ENCODE results near the gene ROS1.
"Not testable (repeated sequence)": the region's sequence is repeated elsewhere in the genome, so short reads cannot be mapped to it uniquely, and the experiment has no call there.

Gene ROS1

DNA sequence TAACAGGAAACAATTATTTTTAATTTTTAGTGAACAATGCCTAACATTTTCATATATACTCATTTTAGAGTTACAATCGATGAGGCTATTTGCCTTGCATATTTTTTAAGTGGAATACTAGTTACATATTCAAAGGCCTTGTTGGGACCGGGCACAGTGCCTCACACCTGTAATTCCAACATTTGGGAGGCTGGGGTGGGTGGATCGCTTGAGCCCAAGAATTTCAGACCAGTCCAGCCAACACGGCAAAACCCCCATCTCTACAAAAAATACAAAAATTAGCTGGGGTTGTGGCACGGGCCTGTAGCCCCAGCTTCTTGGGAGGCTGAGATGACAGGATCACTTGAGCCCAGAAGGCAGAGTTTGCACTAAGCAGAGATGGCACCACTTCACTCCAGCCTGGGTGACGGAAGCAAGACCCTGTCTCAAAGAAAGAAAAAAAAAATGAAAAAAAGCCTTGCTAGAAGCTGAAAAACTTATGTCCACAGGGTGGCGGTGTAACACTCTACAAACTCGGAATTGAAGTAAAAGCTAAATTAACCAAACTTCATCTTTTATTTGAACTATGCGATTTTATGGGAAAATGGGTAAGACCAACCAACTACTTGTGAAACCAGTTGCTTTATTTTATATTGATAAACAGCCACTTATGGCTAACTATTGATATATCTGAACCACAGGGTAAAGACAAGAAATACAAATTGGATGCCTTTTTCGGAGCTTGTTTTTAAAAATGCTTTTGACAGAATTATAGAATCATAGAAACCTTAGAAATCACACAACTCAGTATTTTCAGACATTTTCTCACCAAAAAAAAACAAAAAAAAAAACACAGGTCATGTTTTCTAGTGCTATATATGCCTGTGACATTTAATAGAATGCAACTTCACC lies 24.1 kb upstream of the ROS1 start:
- no peak overlapping the region for H3K27ac Mint-ChIP-seq
- peaks cover 44% of the 10 kb centered on the region for H3K27me3 Mint-ChIP-seq
- H3K4me3 Mint-ChIP-seq, result no peak overlapping the region
- no peaks in the 10 kb centered on the region for H3K9me3 Mint-ChIP-seq
- no peaks in the 10 kb centered on the region for H3K4me1 Mint-ChIP-seq (ENCODE audit: low read depth)
- H3K36me3 Mint-ChIP-seq (ENCODE audit: low read depth), result no peaks in the 10 kb centered on the region

DNA sequence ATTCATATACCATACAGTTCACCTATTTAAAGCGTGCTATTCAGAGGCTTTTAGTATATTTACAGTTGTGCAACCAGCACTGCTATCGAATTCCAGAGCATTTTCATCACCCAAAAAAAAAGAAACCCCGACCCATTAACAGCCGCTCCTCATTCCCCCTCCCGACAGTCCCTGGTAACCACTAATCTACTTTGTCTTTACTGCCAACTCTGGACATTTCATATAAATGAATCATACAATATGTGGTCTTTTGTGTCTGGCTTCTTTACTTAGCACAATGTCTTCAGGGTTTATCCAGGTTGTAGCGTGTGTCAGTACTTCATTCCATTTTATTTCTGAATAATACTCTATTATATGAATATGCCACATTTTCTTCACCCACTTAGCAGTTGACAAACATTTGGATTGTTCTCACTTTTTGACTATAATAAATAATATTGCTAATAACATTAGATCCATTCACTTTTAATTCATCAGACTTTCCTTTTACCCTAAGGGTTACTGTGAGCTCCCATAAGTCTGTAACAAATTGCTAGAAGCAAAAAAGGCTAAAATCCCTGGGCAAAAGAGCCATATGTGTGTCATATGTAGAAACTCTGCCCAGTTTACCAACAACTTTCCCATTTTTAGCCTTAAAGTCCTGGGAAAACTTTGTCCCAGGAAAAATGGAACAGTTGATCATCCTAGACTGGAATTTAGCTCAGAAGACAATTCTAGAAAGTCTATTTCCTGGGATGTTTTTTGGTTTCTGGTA lies 23.2 kb upstream of the ROS1 start:
- Mint-ChIP-seq H3K4me3 (no peak overlapping the region), H3K27me3 (peaks cover 44% of the 10 kb centered on the region), H3K9me3 (no peaks in the 10 kb centered on the region), H3K4me1 (ENCODE audit: low read depth) (no peaks in the 10 kb centered on the region), H3K27ac (no peak overlapping the region), H3K36me3 (ENCODE audit: low read depth) (no peaks in the 10 kb centered on the region)

DNA sequence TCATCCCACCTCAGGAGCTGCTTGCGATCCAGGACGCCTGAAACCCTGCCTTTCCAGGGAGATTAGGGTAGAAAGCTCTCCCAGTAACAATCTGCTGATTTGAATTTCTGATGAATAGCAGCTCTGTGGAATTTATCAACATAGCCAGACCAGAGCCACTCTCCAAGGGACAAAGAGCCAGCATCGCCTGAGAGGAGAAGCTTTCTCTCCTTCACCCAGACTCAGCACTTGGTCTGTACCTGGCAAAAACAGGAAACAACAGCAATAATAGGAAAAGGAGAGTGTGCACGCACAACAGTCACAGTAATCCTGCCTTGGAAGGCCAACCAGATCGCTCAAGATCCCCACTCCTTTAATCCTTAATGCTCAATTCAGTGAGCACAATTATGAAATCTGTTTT lies 22.3 kb upstream of the ROS1 start:
- Mint-ChIP-seq H3K27ac (no peak overlapping the region), H3K27me3 (peaks cover 46% of the 10 kb centered on the region)

DNA sequence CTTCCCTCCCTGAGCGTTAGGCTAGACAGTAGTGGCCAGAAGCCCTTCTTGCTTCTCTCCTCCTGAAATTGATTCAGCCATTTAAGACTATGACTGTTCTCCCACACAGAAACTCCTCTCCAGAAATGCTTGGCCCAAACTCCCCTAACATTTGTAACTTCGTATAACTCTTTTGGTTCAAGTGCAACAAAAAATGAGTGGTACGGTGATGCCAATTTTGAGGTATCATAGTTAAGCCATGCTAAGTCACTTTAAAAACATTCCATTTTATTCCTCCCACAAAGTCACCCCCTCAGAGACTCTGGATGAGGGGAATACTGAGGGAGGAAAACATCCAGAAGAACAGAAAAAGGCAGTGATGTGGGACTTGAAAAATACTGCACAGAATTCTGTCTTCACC lies 21.1 kb upstream of the ROS1 start:
- H3K9me3 Mint-ChIP-seq, result no peaks in the 10 kb centered on the region
- peaks cover 56% of the 10 kb centered on the region for H3K27me3 Mint-ChIP-seq
- no peaks in the 10 kb centered on the region for H3K36me3 Mint-ChIP-seq (ENCODE audit: low read depth)
- H3K4me3 Mint-ChIP-seq, result no peak overlapping the region
- no peak overlapping the region for H3K27ac Mint-ChIP-seq
- H3K4me1 Mint-ChIP-seq (ENCODE audit: low read depth), result no peaks in the 10 kb centered on the region

More for the DNA sequence above, 22.3 kb upstream of the ROS1 start:
- H3K36me3 Mint-ChIP-seq (ENCODE audit: low read depth), result no peaks in the 10 kb centered on the region
- no peaks in the 10 kb centered on the region for H3K9me3 Mint-ChIP-seq
- H3K4me3 Mint-ChIP-seq, result no peak overlapping the region
- no peaks in the 10 kb centered on the region for H3K4me1 Mint-ChIP-seq (ENCODE audit: low read depth)

DNA sequence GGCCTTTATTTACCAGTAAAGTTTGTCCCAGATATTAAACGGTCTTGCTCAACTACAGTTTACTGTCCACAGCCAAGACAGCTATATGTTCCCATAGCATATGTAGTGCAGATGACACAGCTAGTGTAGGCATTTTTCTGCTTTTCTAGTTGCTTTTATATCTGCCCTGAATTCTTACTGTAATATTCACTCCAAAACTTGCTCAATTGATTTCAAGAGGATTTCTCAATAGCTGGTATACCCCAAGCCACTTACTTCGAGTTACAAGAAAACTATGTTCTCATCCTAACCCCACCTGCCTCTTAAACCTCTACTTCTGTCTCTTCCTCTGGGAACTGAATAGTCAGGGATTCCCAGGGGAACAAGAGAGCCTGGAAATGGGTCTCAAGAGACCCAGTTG lies 18.9 kb upstream of the ROS1 start:
- Mint-ChIP-seq H3K27ac (no peak overlapping the region), H3K4me3 (no peak overlapping the region), H3K9me3 (no peaks in the 10 kb centered on the region), H3K36me3 (ENCODE audit: low read depth) (no peaks in the 10 kb centered on the region), H3K4me1 (ENCODE audit: low read depth) (no peaks in the 10 kb centered on the region), H3K27me3 (peaks cover 52% of the 10 kb centered on the region)

DNA sequence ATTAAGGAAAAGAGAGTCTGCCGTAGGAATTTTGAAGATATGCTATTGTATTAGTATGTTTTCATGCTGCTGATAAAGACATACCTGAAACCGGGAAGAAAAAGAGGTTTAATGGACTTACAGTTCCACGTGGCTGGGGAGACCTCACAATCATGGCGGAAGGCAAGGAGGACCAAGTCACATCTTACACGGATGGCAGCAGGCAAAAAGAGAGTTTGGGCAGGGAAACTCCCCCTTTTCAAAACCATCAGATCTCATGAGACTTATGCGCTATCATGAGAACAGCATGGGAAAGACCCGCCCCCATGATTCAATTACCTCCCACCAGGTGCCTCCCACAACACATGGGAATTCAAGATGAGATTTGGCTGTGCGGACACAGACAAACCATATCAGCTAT lies 16.6 kb upstream of the ROS1 start:
- not testable (repeated sequence) for H3K27ac Mint-ChIP-seq

DNA sequence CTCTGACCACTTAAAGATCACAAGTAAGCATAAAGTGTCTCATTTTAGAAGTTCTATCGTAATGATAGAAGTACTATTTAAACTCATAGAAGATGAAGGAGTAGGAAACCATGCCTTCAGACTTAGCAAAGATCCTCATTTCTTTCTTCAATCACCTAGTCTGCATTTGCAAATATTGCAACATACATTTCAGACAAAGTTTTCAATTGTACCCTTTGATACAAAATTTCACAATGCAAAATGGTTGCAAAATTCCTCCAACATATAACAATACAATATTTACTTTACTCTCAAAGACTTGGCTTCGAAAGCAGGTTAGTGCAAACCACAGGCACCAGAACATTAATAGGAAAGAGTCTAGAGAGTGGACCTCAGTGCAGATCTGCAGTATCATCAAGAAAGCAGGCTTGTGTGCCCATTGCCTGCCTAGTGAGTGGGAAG lies 16.1 kb upstream of the ROS1 start:
- H3K27ac Mint-ChIP-seq, result no peak overlapping the region
- H3K4me1 Mint-ChIP-seq (ENCODE audit: low read depth), result no peaks in the 10 kb centered on the region
- H3K4me3 Mint-ChIP-seq, result no peak overlapping the region
- no peaks in the 10 kb centered on the region for H3K36me3 Mint-ChIP-seq (ENCODE audit: low read depth)
- H3K9me3 Mint-ChIP-seq, result no peaks in the 10 kb centered on the region
- H3K27me3 Mint-ChIP-seq, result peaks cover 38% of the 10 kb centered on the region

More for the DNA sequence above, 16.6 kb upstream of the ROS1 start:
- not testable (repeated sequence) for H3K9me3 Mint-ChIP-seq; H3K36me3 Mint-ChIP-seq (ENCODE audit: low read depth); H3K4me1 Mint-ChIP-seq (ENCODE audit: low read depth); H3K4me3 Mint-ChIP-seq
- peaks cover 42% of the 10 kb centered on the region for H3K27me3 Mint-ChIP-seq

DNA sequence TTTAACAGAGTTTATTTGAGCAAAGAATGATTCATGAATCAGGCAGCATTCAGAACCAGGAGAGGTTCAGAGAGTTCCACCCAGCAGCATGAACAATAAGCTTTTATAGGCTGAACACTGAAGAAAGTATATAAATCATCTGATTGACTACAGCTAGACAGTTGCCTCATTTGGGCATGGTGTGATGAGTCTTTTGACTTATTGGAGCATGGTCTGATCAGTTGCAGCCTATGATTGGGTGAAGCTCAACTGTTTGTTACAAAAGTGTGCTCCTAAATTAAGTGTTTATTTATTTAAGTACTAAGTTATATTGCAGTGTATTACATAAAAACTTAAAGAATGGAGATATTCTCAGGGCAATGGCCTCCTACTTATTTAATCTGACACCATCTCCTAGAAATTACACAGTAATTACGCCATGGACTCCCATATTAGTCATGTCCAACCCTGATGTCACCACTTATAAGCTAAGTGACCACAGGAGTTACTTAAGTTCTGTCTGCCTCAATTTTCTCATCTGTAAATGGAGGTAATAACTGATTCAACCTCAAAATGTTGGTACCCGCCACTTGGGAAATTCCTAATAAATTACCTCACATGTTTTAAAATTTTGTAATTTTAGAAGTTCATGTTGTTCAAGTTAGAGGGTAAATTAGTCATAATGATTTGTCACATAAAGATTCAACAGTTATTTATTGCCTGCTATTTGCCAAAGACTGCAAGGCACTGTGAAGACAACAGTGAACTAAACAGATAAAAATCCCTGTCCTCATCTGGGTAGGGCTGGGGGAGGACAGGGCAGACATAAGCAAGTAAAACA lies 15.2 kb upstream of the ROS1 start:
- H3K27ac Mint-ChIP-seq, result no peak overlapping the region
- no peak overlapping the region for H3K4me3 Mint-ChIP-seq
- H3K27me3 Mint-ChIP-seq, result peaks cover 40% of the 10 kb centered on the region
- H3K4me1 Mint-ChIP-seq (ENCODE audit: low read depth), result no peaks in the 10 kb centered on the region
- H3K9me3 Mint-ChIP-seq, result no peaks in the 10 kb centered on the region
- no peaks in the 10 kb centered on the region for H3K36me3 Mint-ChIP-seq (ENCODE audit: low read depth)

DNA sequence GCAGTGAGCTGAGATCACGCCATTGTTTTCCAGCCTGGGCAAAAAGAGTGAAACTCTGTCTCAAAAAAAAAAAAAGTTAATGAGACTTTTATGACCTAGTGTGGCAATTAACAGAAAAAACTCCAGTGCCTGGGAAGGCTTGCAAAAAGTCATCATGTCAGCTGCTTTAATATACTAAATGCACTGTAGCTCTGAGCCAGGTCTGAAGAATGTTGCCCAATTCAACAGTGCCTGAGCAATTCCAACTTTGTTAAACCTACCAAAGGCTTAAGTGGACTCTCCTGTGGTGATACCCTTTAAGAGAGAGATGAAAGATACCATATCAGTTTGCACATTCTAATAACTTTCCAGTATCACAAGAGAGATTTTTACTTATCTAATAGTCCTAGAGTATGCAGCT lies 6.5 kb upstream of the ROS1 start:
- Mint-ChIP-seq H3K27ac (no peak overlapping the region), H3K4me1 (ENCODE audit: low read depth) (no peaks in the 10 kb centered on the region), H3K36me3 (ENCODE audit: low read depth) (no peaks in the 10 kb centered on the region), H3K9me3 (no peaks in the 10 kb centered on the region), H3K27me3 (peaks cover 64% of the 10 kb centered on the region), H3K4me3 (no peak overlapping the region)

DNA sequence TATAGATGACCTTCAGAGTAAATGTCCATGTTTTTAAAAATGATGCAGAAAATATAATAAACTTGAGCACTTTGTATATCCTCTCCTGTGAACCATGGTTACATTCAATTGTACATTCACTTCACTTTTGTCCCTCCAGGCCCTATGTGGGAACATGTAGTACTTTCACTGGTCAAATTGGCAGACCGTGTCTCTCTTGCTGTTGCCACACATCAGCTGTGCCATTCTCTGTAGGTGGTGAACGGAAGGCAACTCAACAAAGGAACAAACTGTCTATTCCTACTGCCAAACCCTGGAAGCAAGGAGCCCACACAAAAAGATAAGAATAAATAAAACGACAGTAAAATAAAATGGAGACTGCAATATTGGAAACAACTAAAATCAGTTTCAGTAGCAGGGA lies 2.0 kb downstream of the ROS1 start:
- Mint-ChIP-seq H3K4me1 (ENCODE audit: low read depth) (no peaks in the 10 kb centered on the region), H3K36me3 (ENCODE audit: low read depth) (no peaks in the 10 kb centered on the region), H3K27ac (no peak overlapping the region), H3K27me3 (peaks cover 28% of the 10 kb centered on the region), H3K9me3 (no peaks in the 10 kb centered on the region), H3K4me3 (no peak overlapping the region)

DNA sequence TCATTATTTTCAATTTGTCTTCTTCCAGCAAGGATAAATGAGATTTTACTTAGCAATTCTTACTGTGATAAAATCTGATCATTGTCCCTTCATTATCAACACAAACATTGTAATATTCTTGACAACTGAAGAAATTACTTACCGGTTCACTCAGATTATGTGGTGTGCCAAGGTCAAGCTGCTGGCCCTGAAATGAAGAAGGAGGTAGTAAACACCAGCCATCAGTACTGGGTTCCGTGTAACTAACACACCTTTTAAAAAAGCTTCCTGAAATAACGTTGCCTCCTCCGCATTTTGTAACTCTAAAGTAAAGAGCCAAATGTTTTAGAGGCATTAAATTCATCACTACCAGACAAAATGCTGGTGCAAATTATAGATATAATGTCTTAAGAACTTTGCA lies 7.4 kb downstream of the ROS1 start:
- H3K27me3 Mint-ChIP-seq, result peaks cover 9% of the 10 kb centered on the region
- no peak overlapping the region for H3K27ac Mint-ChIP-seq
- H3K4me1 Mint-ChIP-seq (ENCODE audit: low read depth), result no peaks in the 10 kb centered on the region
- H3K9me3 Mint-ChIP-seq, result no peaks in the 10 kb centered on the region
- H3K36me3 Mint-ChIP-seq (ENCODE audit: low read depth), result no peaks in the 10 kb centered on the region
- no peak overlapping the region for H3K4me3 Mint-ChIP-seq

DNA sequence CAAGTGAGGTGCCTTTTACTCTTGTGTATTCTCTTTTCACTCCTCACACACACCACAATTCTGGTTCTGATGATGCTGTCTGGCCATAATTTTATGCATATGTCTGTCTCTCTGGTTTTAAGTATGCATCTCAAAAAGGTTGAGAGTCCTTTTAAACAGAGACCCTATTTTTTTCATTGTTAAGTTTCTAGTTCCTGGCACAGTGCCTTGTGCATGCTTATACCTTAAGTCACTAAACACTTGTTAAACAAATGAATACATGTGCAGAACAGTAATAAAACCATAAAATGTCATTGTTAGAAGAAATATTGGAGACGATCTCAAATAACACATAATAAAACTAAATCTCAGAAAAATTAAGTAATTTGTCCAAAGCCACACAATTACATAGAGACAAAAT lies 7.9 kb downstream of the ROS1 start:
- Mint-ChIP-seq H3K4me1 (ENCODE audit: low read depth) (no peaks in the 10 kb centered on the region), H3K9me3 (no peaks in the 10 kb centered on the region), H3K36me3 (ENCODE audit: low read depth) (no peaks in the 10 kb centered on the region), H3K27ac (no peak overlapping the region), H3K27me3 (peaks cover 7% of the 10 kb centered on the region), H3K4me3 (no peak overlapping the region)

DNA sequence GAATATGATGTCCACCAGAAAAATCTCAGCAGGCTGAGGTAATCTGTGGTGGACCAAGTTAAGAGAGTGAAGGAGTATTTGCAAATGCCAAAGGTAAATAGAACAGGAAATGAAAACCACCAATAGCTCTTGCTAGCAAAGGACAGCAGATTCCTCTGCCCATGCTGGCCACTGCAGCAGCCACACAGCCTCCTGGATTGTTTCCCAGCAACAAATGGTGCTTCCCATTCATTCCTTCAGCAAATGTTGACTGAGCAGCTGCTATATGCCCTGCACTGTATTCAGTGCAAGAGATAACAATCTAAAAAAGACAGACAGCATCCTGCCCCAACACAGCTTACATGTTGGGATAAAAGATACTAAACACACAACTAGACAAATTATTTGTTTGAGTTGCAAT lies 11.0 kb downstream of the ROS1 start:
- Mint-ChIP-seq H3K4me3 (no peak overlapping the region), H3K27ac (no peak overlapping the region), H3K27me3 (peaks cover 11% of the 10 kb centered on the region), H3K36me3 (ENCODE audit: low read depth) (no peaks in the 10 kb centered on the region), H3K4me1 (ENCODE audit: low read depth) (no peaks in the 10 kb centered on the region), H3K9me3 (no peaks in the 10 kb centered on the region)

DNA sequence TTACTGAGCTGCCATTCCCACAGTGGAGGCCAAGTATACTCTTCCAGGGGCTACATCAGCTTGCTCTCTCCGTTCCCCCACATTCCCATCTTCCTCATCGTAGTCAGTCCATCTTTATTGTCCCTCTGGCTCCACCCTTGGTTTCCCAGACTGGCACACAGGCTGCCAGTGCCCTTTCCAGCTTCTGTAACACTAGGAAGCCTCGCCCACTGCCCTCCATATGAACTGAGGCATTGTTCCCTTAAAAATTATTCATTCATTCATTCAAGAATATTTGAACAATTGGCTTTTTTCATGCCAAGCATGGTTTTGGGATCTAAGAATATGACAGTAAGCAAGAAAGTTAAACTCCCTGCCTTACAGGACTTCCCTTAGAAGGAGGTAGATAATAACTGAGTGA lies 14.3 kb downstream of the ROS1 start:
- H3K27me3 Mint-ChIP-seq, result peaks cover 14% of the 10 kb centered on the region
- H3K9me3 Mint-ChIP-seq, result no peaks in the 10 kb centered on the region
- no peaks in the 10 kb centered on the region for H3K36me3 Mint-ChIP-seq (ENCODE audit: low read depth)
- H3K4me1 Mint-ChIP-seq (ENCODE audit: low read depth), result no peaks in the 10 kb centered on the region
- no peak overlapping the region for H3K4me3 Mint-ChIP-seq
- H3K27ac Mint-ChIP-seq, result no peak overlapping the region

DNA sequence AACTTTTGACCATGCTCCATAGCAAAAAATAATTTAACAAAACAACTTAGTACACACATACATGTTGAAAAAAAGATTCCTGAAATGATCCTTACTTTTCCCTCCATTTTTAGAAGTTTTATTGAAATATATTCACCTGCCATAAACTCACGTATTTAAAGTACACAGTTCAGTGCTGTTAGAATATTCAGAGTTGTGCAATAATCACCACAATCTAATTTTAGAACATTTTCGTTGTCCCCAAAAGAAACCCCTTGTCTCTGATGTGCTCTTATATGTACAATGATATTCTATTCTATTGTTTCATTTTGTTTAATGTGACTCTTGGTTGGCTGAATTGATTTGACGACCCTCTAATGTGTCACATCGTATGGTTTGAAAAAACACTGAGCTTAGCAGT lies 15.9 kb downstream of the ROS1 start:
- peaks cover 18% of the 10 kb centered on the region for H3K27me3 Mint-ChIP-seq
- H3K4me3 Mint-ChIP-seq, result no peak overlapping the region

More for the DNA sequence above, 15.9 kb downstream of the ROS1 start:
- Mint-ChIP-seq H3K9me3 (no peaks in the 10 kb centered on the region), H3K27ac (no peak overlapping the region), H3K36me3 (ENCODE audit: low read depth) (no peaks in the 10 kb centered on the region), H3K4me1 (ENCODE audit: low read depth) (no peaks in the 10 kb centered on the region)

Measured in stimulated activated naive CD8-positive, alpha-beta T cell treated with anti-CD3 and anti-CD28 coated beads, Interleukin-15, Interleukin-2, amounts not matched to agents 100 ng/mL and 50 ng/mL, for 24 hours (primary cell).